RWPE2 (cell line): Measurements from ENCODE around the gene MAB21L2.

Source experiments
- ATAC-seq: fragments of 200-7000 bp; cut with Tn5 transposase; 3 replicates; pipeline ENCODE4 v1.9.1; 2021; ENCODE audit warnings: low read depth
- DNase-seq: peaks from one replicate; pipeline ENCODE4 v3.0.0-alpha.2; 2020; ENCODE audit warnings: low spot score
- H3K27ac ChIP-seq: fragments of 450-650 bp; 2 replicates; pipeline ENCODE4 v1.5.1; 2017; ENCODE audit warnings: mild to moderate bottlenecking; ENCODE audit not compliant: poor library complexity, severe bottlenecking
- H3K27me3 ChIP-seq: fragments of 250-450 bp; sonication (Bioruptor Pico); 2 replicates; pipeline ENCODE4 v1.5.1; 2021; ENCODE audit warnings: mild to moderate bottlenecking, moderate library complexity; ENCODE audit not compliant: insufficient read depth, poor library complexity, severe bottlenecking
- H3K36me3 ChIP-seq: fragments of 250-450 bp; sonication (Bioruptor Pico); 2 replicates; pipeline ENCODE4 v1.5.1; 2020; ENCODE audit warnings: low read depth, mild to moderate bottlenecking, moderate library complexity
- H3K4me1 ChIP-seq: fragments of 250-450 bp; sonication (Bioruptor Pico); 2 replicates; pipeline ENCODE4 v1.5.1; 2021; ENCODE audit warnings: mild to moderate bottlenecking, moderate library complexity; ENCODE audit not compliant: insufficient read depth, poor library complexity, severe bottlenecking
- H3K4me3 ChIP-seq: fragments of 250-450 bp; sonication (Bioruptor Pico); 2 replicates; pipeline ENCODE4 v1.5.1; 2021; ENCODE audit warnings: mild to moderate bottlenecking, moderate library complexity; ENCODE audit not compliant: severe bottlenecking
- H3K9me3 ChIP-seq: fragments of 250-450 bp; sonication (Bioruptor Pico); 2 replicates; pipeline ENCODE4 v1.5.1; 2021; ENCODE audit warnings: mild to moderate bottlenecking, moderate library complexity; ENCODE audit not compliant: severe bottlenecking
- CTCF ChIP-seq: fragments of 450-650 bp; IDR thresholded peaks from one replicate; pipeline ENCODE4 v1.5.1; 2017; ENCODE audit warnings: mild to moderate bottlenecking, moderate library complexity; ENCODE audit not compliant: poor library complexity, severe bottlenecking

Gene MAB21L2

GRCh38 chr4:150589157-150589556 lies 7.2 kb downstream of the MAB21L2 start:
- no peak overlapping the region for H3K27ac ChIP-seq
- no peak for ATAC-seq
- no peak overlapping the region for H3K4me3 ChIP-seq
- no peak for TF ChIP-seq CTCF
- no peaks in the 10 kb centered on the region for H3K4me1 ChIP-seq
- H3K9me3 ChIP-seq, result no peaks in the 10 kb centered on the region
- no peak for DNase-seq
- H3K36me3 ChIP-seq, result peaks cover 11% of the 10 kb centered on the region; the same call in 1 of the 2 replicates
- H3K27me3 ChIP-seq, result no peaks in the 10 kb centered on the region

- DNase-seq (no peak), ATAC-seq (no peak)
- H3K4me1 ChIP-seq, result no peaks in the 10 kb centered on the region
- H3K9me3 ChIP-seq, result no peaks in the 10 kb centered on the region
- no peaks in the 10 kb centered on the region for H3K27me3 ChIP-seq
- peaks cover 11% of the 10 kb centered on the region; the same call in 1 of the 2 replicates for H3K36me3 ChIP-seq
- H3K4me3 ChIP-seq, result no peak overlapping the region
- no peak overlapping the region for H3K27ac ChIP-seq
- TF ChIP-seq CTCF, result no peak
These were observed 8.7 kb downstream of the MAB21L2 start for GRCh38 chr4:150590631-150591030.

- TF ChIP-seq CTCF, result no peak
- Histone ChIP-seq H3K27me3 (no peaks in the 10 kb centered on the region), H3K36me3 (peaks cover 11% of the 10 kb centered on the region; the same call in 1 of the 2 replicates), H3K9me3 (no peaks in the 10 kb centered on the region), H3K27ac (no peak overlapping the region), H3K4me1 (no peaks in the 10 kb centered on the region), H3K4me3 (no peak overlapping the region)
- DNase-seq, result no peak
- no peak for ATAC-seq
These were observed 9.5 kb downstream of the MAB21L2 start for GRCh38 chr4:150591406-150591805.

GRCh38 chr4:150591904-150592303 lies 10.0 kb downstream of the MAB21L2 start:
- Histone ChIP-seq H3K36me3 (peaks cover 11% of the 10 kb centered on the region; the same call in 1 of the 2 replicates), H3K9me3 (no peaks in the 10 kb centered on the region), H3K4me1 (no peaks in the 10 kb centered on the region), H3K27me3 (no peaks in the 10 kb centered on the region), H3K4me3 (no peak overlapping the region), H3K27ac (no peak overlapping the region)
- no peak for DNase-seq
- no peak for TF ChIP-seq CTCF
- ATAC-seq, result no peak

GRCh38 chr4:150593996-150594395 lies 12.0 kb downstream of the MAB21L2 start:
- peak; percentile 29 for TF ChIP-seq CTCF
- no peak overlapping the region for H3K4me3 ChIP-seq
- H3K36me3 ChIP-seq, result peaks cover 5% of the 10 kb centered on the region; the same call in 1 of the 2 replicates
- ATAC-seq (no peak), DNase-seq (no peak)
- no peaks in the 10 kb centered on the region for H3K27me3 ChIP-seq
- no peaks in the 10 kb centered on the region for H3K9me3 ChIP-seq
- no peak overlapping the region for H3K27ac ChIP-seq
- H3K4me1 ChIP-seq, result no peaks in the 10 kb centered on the region
